ENCODE measurements around the gene APBA2. TPM values are rescaled to one million over a fixed set of nuclear protein-coding genes. Genes with fewer than 3 reads are reported as not detected.

Gene APBA2
- total and polyA plus RNA-seq, 11 donors, result 0.16 to 1.3 (median 0.40) TPM; not detected in 2

- no peak overlapping the region for H3K4me3 ChIP-seq
- intact Hi-C loops (cut with DNase I), result loop anchor here in 1 of 10 donors (5.0 kb wide), 1 partner anchor 471 kb away; no protein-coding TSS in a partner anchor
- H3K27me3 ChIP-seq, result no peaks in the 10 kb centered on the region
- H3K9me3 ChIP-seq, result no peaks in the 10 kb centered on the region
- no peak overlapping the region for H3K27ac ChIP-seq
- ATAC-seq (no peak), DNase-seq (no peak)
- H3K36me3 ChIP-seq, result no peaks in the 10 kb centered on the region
- TF ChIP-seq POLR2A (IDR thresholded peaks at IDR 0.05), result no peak
- no peak for TF ChIP-seq CTCF (IDR thresholded peaks at IDR 0.05)
- H3K4me1 ChIP-seq, result no peaks in the 10 kb centered on the region
- 80 to 85% (median 82%) methylated on average over 9 of the region's 9 CpGs for WGBS, 4 donors
Observed at GRCh38 chr15:28986108-28986507, 100.3 kb downstream of the APBA2 start.

- H3K4me1 ChIP-seq, result no peaks in the 10 kb centered on the region
- TF ChIP-seq CTCF (IDR thresholded peaks at IDR 0.05) (no peak), POLR2A (IDR thresholded peaks at IDR 0.05) (no peak)
- no peaks in the 10 kb centered on the region for H3K36me3 ChIP-seq
- no peaks in the 10 kb centered on the region for H3K9me3 ChIP-seq
- WGBS, 4 donors, result 96 to 100% (median 96%) methylated on average over 2 of the region's 2 CpGs
- no peak for ATAC-seq
- H3K4me3 ChIP-seq, result no peak overlapping the region
- H3K27me3 ChIP-seq, result no peaks in the 10 kb centered on the region
- H3K27ac ChIP-seq, result no peak overlapping the region
- intact Hi-C loops (cut with DNase I), result loop anchor here in 1 of 10 donors (5.0 kb wide), 1 partner anchor 471 kb away; no protein-coding TSS in a partner anchor
- no peak for DNase-seq
Observed at GRCh38 chr15:28986726-28987125, 101.0 kb downstream of the APBA2 start.

GRCh38 chr15:28987337-28987736, 101.6 kb downstream of the APBA2 start:
- no peaks in the 10 kb centered on the region for H3K9me3 ChIP-seq
- TF ChIP-seq CTCF (IDR thresholded peaks at IDR 0.05) (no peak), POLR2A (IDR thresholded peaks at IDR 0.05) (no peak)
- no peaks in the 10 kb centered on the region for H3K36me3 ChIP-seq
- intact Hi-C loops (cut with DNase I), result loop anchor here in 1 of 10 donors (5.0 kb wide), 1 partner anchor 470 kb away; no protein-coding TSS in a partner anchor
- H3K4me3 ChIP-seq, result no peak overlapping the region
- 91 to 95% (median 93%) methylated on average over 4 of the region's 4 CpGs for WGBS, 4 donors
- H3K27ac ChIP-seq, result no peak overlapping the region
- DNase-seq (no peak), ATAC-seq (no peak)
- no peaks in the 10 kb centered on the region for H3K27me3 ChIP-seq
- H3K4me1 ChIP-seq, result peaks cover 0 to 2% (median 0%) of the 10 kb centered on the region in 12 donors

- H3K9me3 ChIP-seq, result no peaks in the 10 kb centered on the region
- no peaks in the 10 kb centered on the region for H3K27me3 ChIP-seq
- ATAC-seq (no peak), DNase-seq (no peak)
- TF ChIP-seq CTCF (IDR thresholded peaks at IDR 0.05), result no peak
- TF ChIP-seq POLR2A (IDR thresholded peaks at IDR 0.05), result no peak
- WGBS, 4 donors, result 56 to 69% (median 60%) methylated on average over 8 to 15 of the region's 15 CpGs
- peaks cover 0 to 18% (median 4%) of the 10 kb centered on the region in 12 donors for H3K4me1 ChIP-seq
- intact Hi-C loops (cut with DNase I), result loop anchor here in 1 of 10 donors (5.0 kb wide), 1 partner anchor 468 kb away; no protein-coding TSS in a partner anchor
- H3K27ac ChIP-seq, result no peak overlapping the region
- no peak overlapping the region for H3K4me3 ChIP-seq
- H3K36me3 ChIP-seq, result no peaks in the 10 kb centered on the region
Observed at GRCh38 chr15:28989239-28989830, 103.6 kb downstream of the APBA2 start.

Data from heart left ventricle (tissue), 16 donors.